H9 (cell line): Measurements from ENCODE around the gene RBKS. TPM values are rescaled to one million over a fixed set of nuclear protein-coding genes. Genes with fewer than 3 reads are reported as not detected.
"Not testable (repeated sequence)": the region's sequence is repeated elsewhere in the genome, so short reads cannot be mapped to it uniquely, and the experiment has no call there.

ENCODE experiments used
- DNase-seq: peaks from one replicate; pipeline ENCODE4 v3.0.0-alpha.2; 2017
- H2AFZ ChIP-seq: one replicate; pipeline ENCODE4 v1.6.1; 2013; ENCODE audit warnings: mild to moderate bottlenecking, low read length, control low read depth, moderate library complexity
- H2AK5ac ChIP-seq: 2 replicates; pipeline ENCODE4 v1.6.1; 2013; ENCODE audit warnings: low read length, control low read depth, mixed read lengths; ENCODE audit not compliant: insufficient read length
- H2BK120ac ChIP-seq: one replicate; pipeline ENCODE4 v1.6.1; 2013; ENCODE audit warnings: low read depth, mild to moderate bottlenecking, low read length, control low read depth, inconsistent platforms; ENCODE audit not compliant: poor library complexity, severe bottlenecking
- H2BK12ac ChIP-seq: 2 replicates; pipeline ENCODE4 v1.6.1; 2013; ENCODE audit warnings: low read length, control low read depth, mixed read lengths, low read depth; ENCODE audit not compliant: insufficient read length
- H2BK15ac ChIP-seq: 2 replicates; pipeline ENCODE4 v1.6.1; 2013; ENCODE audit warnings: low read depth, low read length, control low read depth
- H2BK20ac ChIP-seq: one replicate; pipeline ENCODE4 v1.6.1; 2013; ENCODE audit warnings: low read depth, mild to moderate bottlenecking, low read length, control low read depth, inconsistent platforms; ENCODE audit not compliant: poor library complexity, severe bottlenecking
- H2BK5ac ChIP-seq: 2 replicates; pipeline ENCODE4 v1.6.1; 2013; ENCODE audit warnings: low read length, control low read depth, mixed read lengths; ENCODE audit not compliant: insufficient read length
- H3K14ac ChIP-seq: 2 replicates; pipeline ENCODE4 v1.6.1; 2013; ENCODE audit warnings: low read length, control low read depth; ENCODE audit not compliant: insufficient read depth
- H3K18ac ChIP-seq: 2 replicates; pipeline ENCODE4 v1.6.1; 2013; ENCODE audit warnings: low read depth, mild to moderate bottlenecking, mixed read lengths, low read length, control low read depth; ENCODE audit not compliant: insufficient read length
- H3K23ac ChIP-seq: 2 replicates; pipeline ENCODE4 v1.6.1; 2013; ENCODE audit warnings: low read length, control low read depth, mixed read lengths, low read depth; ENCODE audit not compliant: insufficient read length
- H3K23me2 ChIP-seq: 2 replicates; pipeline ENCODE4 v1.6.1; 2013; ENCODE audit warnings: low read depth, mild to moderate bottlenecking, mixed read lengths, low read length, control low read depth; ENCODE audit not compliant: insufficient read length, poor library complexity, severe bottlenecking
- H3K27ac ChIP-seq: 2 replicates; pipeline ENCODE4 v1.5.1; 2013; ENCODE audit warnings: low read length, control low read depth, mixed read lengths, low read depth; ENCODE audit not compliant: insufficient read length
- H3K27me3 ChIP-seq: 2 replicates; pipeline ENCODE4 v1.6.1; 2013; ENCODE audit warnings: low read length, control low read depth, inconsistent platforms; ENCODE audit not compliant: insufficient read depth
- H3K4ac ChIP-seq: 2 replicates; pipeline ENCODE4 v1.6.1; 2013; ENCODE audit warnings: low read depth, mild to moderate bottlenecking, control low read depth, inconsistent platforms, low read length, moderate library complexity
- H3K4me1 ChIP-seq: 2 replicates; pipeline ENCODE4 v1.6.1; 2013; ENCODE audit warnings: low read length, control low read depth, inconsistent platforms; ENCODE audit not compliant: insufficient read depth
- H3K4me2 ChIP-seq: 2 replicates; pipeline ENCODE4 v1.6.1; 2013; ENCODE audit warnings: low read length, control low read depth, mixed read lengths; ENCODE audit not compliant: insufficient read length, insufficient read depth
- H3K56ac ChIP-seq: 2 replicates; pipeline ENCODE4 v1.6.1; 2013; ENCODE audit warnings: low read depth, mild to moderate bottlenecking, mixed read lengths, low read length, control low read depth; ENCODE audit not compliant: insufficient read length
- H3K79me1 ChIP-seq: 2 replicates; pipeline ENCODE4 v1.6.1; 2013; ENCODE audit warnings: low read depth, mild to moderate bottlenecking, moderate library complexity, low read length, control low read depth, inconsistent platforms; ENCODE audit not compliant: insufficient read depth, poor library complexity, severe bottlenecking
- H3K79me2 ChIP-seq: 2 replicates; pipeline ENCODE4 v1.6.1; 2013; ENCODE audit warnings: low read length, control low read depth, inconsistent platforms; ENCODE audit not compliant: insufficient read depth
- H3K9ac ChIP-seq: 2 replicates; pipeline ENCODE4 v1.6.1; 2013; ENCODE audit warnings: low read length, control low read depth, mixed read lengths; ENCODE audit not compliant: insufficient read length; ENCODE audit errors: extremely low read depth
- H3K9me3 ChIP-seq: one replicate; pipeline ENCODE4 v1.6.1; 2013; ENCODE audit warnings: low read depth, low read length, inconsistent platforms; ENCODE audit not compliant: control insufficient read depth
- H3T11ph ChIP-seq: one replicate; pipeline ENCODE4 v1.6.1; 2013; ENCODE audit warnings: mild to moderate bottlenecking, low read length, control low read depth, inconsistent platforms
- H4K20me1 ChIP-seq: one replicate; pipeline ENCODE4 v1.6.1; 2013; ENCODE audit not compliant: control insufficient read depth, insufficient read length, insufficient read depth
- H4K5ac ChIP-seq: 2 replicates; pipeline ENCODE4 v1.6.1; 2013; ENCODE audit warnings: low read depth, mild to moderate bottlenecking, mixed read lengths, low read length, control low read depth; ENCODE audit not compliant: insufficient read length
- H4K8ac ChIP-seq: replicated peaks from 2 replicates; pipeline ENCODE4 v1.6.1; 2013; ENCODE audit warnings: low read length, control low read depth, mixed read lengths, low read depth; ENCODE audit not compliant: insufficient read length
- H4K91ac ChIP-seq: 2 replicates; pipeline ENCODE4 v1.6.1; 2013; ENCODE audit warnings: low read depth, mild to moderate bottlenecking, moderate library complexity, mixed read lengths, low read length, control low read depth; ENCODE audit not compliant: insufficient read length
- H3K27ac Mint-ChIP-seq, 3 experiments: 2 replicates in 2 of 3; 3 replicates in 1 of 3; pipeline ENCODE4 v1.8.0; 2020 to 2021; ENCODE audit warnings: mixed read lengths in 3 of 3, mild to moderate bottlenecking in 1 of 3, moderate library complexity in 1 of 3
- H3K27me3 Mint-ChIP-seq: 2 replicates; pipeline ENCODE4 v1.8.0; 2021; ENCODE audit warnings: low read depth, mild to moderate bottlenecking, moderate library complexity, mixed read lengths
- H3K36me3 Mint-ChIP-seq, 3 experiments: 2 replicates in 2 of 3; 3 replicates in 1 of 3; pipeline ENCODE4 v1.8.0; 2020 to 2021; ENCODE audit warnings: low read depth in 3 of 3, mixed read lengths in 3 of 3; ENCODE audit not compliant: insufficient read depth in 1 of 3
- H3K4me1 Mint-ChIP-seq, 2 experiments: 2 replicates each; pipeline ENCODE4 v1.8.0; 2020; ENCODE audit warnings: mixed read lengths in 2 of 2
- H3K4me3 Mint-ChIP-seq, 2 experiments: 2 replicates in 1 of 2; 3 replicates in 1 of 2; pipeline ENCODE4 v1.8.0; 2020 to 2021; ENCODE audit warnings: mild to moderate bottlenecking in 2 of 2, mixed read lengths in 2 of 2, moderate library complexity in 1 of 2
- H3K9me3 Mint-ChIP-seq, 2 experiments: 2 replicates in 1 of 2; 3 replicates in 1 of 2; pipeline ENCODE4 v1.8.0; 2020; ENCODE audit warnings: mild to moderate bottlenecking in 2 of 2, mixed read lengths in 2 of 2, moderate library complexity in 1 of 2
- WGBS: extraction: QIAGEN DNeasy Blood & Tissue Kit; methylation state at CpG from one replicate; pipeline ENCODE4 v1.1.7; 2013; ENCODE audit warnings: missing lambda C conversion rate, low lambda C conversion rate, mixed read lengths; ENCODE audit not compliant: insufficient read length; ENCODE audit errors: extremely low coverage; 5-methylcytosine and 5-hydroxymethylcytosine counted together
- total RNA-seq: library from RNA; stranded (reverse); gene quantifications from 2 replicates; pipeline ENCODE4 v1.2.1, GENCODE V29; 2021

The RBKS gene
- total RNA-seq, 1 experiment from 2014 or later, result 2.3 TPM

DNA sequence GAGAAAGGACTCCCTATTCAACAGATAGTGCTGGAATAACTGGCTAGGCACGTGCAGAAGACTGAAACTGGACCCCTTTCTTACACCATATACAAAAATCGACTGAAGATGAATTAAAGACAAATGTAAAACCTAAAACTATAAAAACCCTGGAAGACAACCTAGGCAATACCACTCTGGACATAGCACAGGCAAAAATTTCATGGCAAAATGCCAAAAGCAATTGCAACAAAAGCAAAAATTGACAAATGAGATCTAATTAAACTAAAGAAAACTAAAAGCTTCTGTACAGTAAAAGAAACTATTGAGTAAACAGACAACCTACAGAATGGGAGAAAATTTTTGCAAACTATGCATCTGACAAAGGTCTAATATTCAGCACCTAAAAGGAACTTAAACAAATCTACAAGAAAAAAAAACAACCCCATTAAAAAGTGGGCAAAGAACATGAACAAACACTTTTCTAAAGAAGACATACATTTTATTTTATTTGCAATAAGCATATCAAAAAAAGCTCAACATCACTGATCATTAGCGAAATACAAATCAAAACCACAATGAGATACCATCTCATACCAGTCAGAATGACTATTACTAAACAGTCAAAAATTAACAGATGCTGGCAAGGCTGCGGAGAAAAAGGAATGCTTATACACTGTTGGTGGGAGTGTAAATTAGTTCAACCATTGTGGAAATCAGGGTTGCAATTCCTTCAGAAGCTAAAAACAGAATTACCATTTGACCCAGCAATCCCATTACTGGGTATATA is 8.2 kb downstream of the RBKS start:
- not testable (repeated sequence) for H3K27me3 Mint-ChIP-seq, H3K9me3 Mint-ChIP-seq, DNase-seq, H3K4me3 Mint-ChIP-seq, H2BK15ac ChIP-seq, H3K4ac ChIP-seq, H3K4me1 ChIP-seq, H3K27ac ChIP-seq, H4K8ac ChIP-seq, H3K4me2 ChIP-seq, H4K91ac ChIP-seq, H3K27ac Mint-ChIP-seq, H3K18ac ChIP-seq, H2BK12ac ChIP-seq, H3K36me3 Mint-ChIP-seq, H3K9ac ChIP-seq, H3K23ac ChIP-seq, H3K14ac ChIP-seq, H2BK20ac ChIP-seq, H2AK5ac ChIP-seq, H3K23me2 ChIP-seq, H4K5ac ChIP-seq, H3T11ph ChIP-seq, H3K79me1 ChIP-seq, H3K27me3 ChIP-seq, H3K56ac ChIP-seq, H2AFZ ChIP-seq, H3K79me2 ChIP-seq, H3K4me1 Mint-ChIP-seq, H2BK120ac ChIP-seq, H3K9me3 ChIP-seq, H2BK5ac ChIP-seq, H4K20me1 ChIP-seq
- WGBS, result no CpG with 5 or more reads among the region's 4 CpGs
